Hippocampal formation (tissue), 2 donors: ENCODE measurements around the gene SULT1A2.
"Not testable (repeated sequence)": the region's sequence is repeated elsewhere in the genome, so short reads cannot be mapped to it uniquely, and the experiment has no call there.

Experiments
- DNase-seq, 2 donors: peaks; one replicate each; lab custom pipeline; 2025; lab: John Stamatoyannopoulos, UW

Gene SULT1A2

GRCh38 chr16:28609631-28610594 is 13.1 kb upstream of the SULT1A2 start, which contains the start of gene SULT1A1:
SULT1A1 (minus strand) TSS chr16:28610044; CDS start chr16:28608855, 1,189 bp downstream.
- DNase-seq: no peak

- not testable (repeated sequence) for DNase-seq
Measured at GRCh38 chr16:28608867-28609596, 12.2 kb upstream of the SULT1A2 start.

DNA sequence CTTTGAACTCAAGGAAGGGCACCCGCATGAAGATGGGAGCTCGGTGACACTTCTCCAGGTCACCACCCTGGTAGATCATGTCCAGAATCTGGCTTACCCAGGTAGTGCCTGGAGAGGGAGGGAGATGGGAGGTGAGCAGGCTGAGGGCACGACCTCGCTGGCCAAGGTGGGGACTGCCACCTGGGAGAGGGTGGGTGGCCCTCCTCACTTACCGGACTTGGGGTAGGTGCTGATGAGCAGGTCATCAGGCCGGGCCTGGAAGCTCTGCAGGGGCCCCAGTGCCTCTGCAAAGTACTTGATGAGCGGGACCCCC is 11.6 kb upstream of the SULT1A2 start:
- DNase-seq: not testable (repeated sequence)

DNA sequence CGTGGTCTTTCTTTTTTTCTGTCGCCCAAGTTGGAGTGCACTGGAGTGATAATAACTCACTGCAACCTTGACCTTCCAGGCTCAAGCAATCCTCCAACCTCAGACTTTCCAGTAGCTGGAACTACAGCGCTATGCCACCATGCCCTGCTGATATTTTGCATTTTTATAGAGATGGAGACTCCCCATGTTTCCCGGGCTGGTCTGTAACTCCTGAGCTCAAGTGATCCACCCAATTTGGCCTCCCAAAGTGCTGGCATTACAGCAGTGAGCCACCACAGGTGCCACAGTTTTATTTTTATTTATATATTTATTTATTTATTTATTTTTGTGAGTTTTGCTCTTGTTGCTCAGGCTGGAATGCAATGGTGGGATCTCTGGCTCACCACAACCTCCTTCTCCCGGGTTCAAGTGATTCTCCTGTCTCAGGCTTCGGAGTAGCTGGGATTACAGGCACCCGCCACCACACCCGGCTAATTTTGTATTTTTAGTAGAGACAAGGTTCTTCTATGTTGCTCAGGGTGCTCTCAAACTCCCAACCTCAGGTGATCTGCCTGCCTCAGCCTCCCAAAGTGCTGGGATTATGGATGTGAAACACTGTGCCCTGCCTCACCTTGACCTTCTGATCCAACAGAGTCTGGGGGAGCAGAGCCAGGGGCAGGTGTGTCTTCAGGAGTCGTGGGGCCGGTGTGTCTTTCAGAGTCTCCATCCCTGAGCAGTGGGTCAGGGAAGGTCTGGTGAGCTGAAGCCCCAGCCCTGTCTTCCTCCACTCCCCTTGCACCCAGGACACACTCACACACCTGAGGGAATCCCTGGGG is 11.0 kb upstream of the SULT1A2 start:
- not testable (repeated sequence) for DNase-seq

- DNase-seq: no peak
Measured at GRCh38 chr16:28607116-28607623, 10.3 kb upstream of the SULT1A2 start.

DNA sequence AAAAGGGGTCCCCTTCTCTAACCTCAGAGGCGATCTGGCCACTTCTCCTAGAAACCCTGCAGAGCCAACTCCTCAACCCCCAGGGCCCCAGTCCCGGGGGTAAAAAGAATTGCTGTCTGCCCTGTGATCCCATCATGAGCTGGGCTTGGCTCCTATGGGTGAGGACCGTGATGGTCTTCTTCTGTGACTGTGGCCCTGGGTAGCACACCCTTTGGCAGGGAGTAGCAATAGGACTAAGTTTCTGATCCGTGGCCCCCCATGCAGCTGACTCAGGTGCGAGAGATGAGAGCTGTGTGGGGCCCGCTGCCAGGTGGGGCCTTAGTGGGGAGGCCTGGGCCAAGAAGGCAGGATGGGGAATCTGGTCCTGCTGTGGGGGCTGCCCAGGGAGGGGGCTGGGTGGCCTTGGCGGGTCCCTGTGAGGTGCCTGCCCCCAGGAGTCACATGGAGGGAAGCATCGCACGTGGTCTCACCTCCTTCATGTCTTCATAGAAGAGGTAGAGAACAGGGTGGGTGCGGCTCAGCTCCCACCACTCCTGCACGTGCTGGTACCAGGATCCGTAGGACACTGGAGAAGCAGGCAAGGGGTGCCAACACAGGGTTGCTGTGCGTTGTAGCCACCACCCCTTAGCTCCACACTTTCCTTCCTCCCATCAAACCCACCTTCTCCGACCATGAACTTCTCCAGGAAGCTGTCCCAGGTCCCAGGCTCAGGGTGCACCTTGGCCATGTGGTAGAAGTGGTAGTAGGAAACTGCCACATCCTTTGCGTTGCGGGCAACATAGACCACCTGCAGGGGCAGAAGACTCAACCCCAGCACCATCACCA is 9.7 kb upstream of the SULT1A2 start:
- DNase-seq: no peak

- DNase-seq: no peak
Measured at GRCh38 chr16:28604186-28604565, 7.3 kb upstream of the SULT1A2 start.

DNA sequence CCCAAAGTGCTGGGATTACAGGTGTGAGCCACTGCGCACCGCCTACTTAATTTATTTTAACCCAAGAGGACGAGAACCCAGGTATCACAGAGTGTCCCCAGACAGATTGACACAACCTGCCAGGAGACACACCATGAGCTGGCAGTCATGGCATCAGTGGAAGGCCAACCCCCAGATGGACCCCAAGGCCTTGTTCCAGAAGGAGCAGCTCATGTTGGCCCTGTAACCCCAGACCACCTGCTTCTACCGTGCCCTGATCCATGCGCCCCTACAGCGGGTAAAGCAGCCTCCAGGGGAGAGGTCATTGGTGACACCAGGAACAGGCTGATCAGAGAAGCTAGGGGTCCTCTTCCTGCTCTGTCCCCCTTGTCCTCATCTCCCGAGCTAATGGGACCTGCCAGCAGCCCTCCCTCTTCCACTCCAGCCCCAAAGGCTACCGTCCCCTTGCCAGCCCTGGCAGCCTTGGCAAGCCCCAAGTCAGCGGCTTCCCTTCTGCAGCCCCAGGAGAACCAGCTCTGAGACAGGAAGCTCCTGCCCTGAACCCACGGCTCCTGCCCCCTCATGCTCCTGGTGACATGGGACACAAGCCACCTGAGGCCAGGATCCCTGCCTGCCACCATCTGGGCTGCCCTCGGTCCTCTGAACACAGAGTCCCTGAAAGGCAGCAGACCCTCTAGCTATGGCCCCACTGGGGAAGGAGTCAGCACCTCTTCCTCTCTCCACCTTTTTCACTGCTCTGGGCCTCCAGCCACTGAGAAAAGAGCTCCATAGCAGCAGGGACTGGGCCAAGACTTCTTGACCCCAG is 6.7 kb upstream of the SULT1A2 start:
- no peak for DNase-seq

GRCh38 chr16:28602529-28602928 is 5.7 kb upstream of the SULT1A2 start:
- DNase-seq: no peak

- DNase-seq: not testable (repeated sequence)
Measured at GRCh38 chr16:28602062-28602461, 5.2 kb upstream of the SULT1A2 start.

DNA sequence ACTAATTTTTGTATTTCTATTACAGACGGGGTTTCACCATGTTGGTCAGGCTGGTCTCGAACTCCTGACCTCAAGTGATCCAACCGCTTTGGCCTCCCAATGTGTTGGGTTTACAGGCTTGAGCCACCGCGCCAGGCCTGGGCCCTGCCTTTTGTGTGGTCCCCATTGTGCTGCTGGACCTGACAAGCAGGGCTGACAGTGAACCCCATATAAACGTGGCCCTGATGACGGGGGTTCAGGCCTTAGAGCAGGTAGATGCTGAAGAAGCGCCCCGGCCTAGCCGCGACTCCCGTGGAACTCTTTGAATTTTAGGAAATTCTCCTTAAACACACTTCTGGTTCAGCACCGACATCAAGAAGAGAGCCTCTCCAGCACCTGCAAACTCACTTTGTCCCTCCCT is 4.7 kb upstream of the SULT1A2 start:
- DNase-seq: not testable (repeated sequence)

- not testable (repeated sequence) for DNase-seq
Measured at GRCh38 chr16:28600965-28601364, 4.1 kb upstream of the SULT1A2 start.

DNA sequence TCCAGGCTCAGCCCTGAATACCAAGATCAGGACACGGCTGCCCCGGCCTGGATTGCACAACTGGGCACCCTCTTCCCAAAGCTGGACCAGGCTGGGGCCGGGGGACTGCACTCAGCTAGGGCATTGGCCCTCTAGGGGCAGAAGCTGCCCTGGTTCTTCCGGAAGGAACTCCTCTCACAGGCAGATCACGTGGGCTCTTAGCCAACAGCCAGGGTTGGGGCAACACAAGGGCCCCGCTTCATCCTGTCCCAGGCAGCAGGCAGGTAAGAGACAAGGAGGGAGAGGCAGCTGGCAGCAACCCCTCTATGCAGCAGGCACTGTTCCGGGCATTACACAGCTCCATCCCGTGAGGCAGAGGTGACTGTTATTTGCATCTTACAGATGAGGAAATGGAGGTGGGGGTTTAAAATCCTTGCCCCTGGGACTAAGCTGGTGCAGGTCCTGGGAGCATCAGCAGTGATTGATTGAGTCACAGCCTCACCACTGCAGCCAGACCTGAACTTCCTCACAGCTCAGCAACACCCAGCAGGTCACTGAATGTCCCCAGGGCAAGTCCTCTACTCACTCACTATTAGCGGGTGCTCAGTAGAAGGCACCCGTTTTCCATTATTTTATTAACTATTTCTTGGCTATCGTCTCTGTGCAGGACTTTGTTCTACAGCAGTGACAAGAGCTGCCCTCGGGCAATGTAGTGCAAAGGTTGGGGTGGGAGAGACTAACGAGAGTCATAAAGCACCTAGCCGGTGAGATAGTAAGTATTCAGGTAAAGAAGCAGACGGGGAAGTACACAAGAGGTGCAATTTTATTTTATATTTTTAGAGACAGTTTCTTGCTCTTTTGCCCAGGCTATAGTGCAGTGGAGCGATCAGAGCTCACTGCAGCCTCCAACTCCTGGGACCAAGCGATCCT is 2.8 kb upstream of the SULT1A2 start:
- DNase-seq: not testable (repeated sequence)

- no peak for DNase-seq
Measured at GRCh38 chr16:28597692-28598261, 927 bp upstream of the SULT1A2 start.

DNA sequence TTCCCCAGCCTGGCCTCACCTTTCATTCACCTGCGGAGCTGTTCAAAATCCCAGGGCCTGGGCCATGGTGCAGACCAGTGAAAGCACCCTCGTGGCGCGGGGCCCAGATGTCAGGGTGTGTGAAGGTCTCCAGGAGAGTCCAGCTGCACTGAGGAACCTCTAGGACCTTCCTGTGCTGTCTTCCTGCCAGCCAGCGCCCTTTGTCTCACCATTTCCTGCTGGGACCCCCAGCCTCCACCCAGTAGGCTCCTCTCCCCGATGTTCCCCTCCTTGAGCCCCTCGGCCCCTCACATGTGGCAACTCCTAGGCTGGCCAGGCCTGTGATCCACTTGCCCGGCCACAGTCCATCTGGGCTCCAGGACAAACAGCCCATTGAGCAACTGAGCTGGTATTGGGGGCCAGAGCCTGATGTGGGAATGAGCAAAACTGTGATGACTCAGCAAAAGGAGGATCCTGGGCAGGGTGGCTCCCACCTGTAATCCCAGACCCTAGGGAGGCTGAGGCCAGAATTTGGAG is 677 bp downstream of the SULT1A2 start:
- no peak for DNase-seq

- DNase-seq: not testable (repeated sequence)
Measured at GRCh38 chr16:28595451-28595850, 1.4 kb downstream of the SULT1A2 start.

GRCh38 chr16:28592979-28593553 is 3.8 kb downstream of the SULT1A2 start:
- no peak for DNase-seq

DNA sequence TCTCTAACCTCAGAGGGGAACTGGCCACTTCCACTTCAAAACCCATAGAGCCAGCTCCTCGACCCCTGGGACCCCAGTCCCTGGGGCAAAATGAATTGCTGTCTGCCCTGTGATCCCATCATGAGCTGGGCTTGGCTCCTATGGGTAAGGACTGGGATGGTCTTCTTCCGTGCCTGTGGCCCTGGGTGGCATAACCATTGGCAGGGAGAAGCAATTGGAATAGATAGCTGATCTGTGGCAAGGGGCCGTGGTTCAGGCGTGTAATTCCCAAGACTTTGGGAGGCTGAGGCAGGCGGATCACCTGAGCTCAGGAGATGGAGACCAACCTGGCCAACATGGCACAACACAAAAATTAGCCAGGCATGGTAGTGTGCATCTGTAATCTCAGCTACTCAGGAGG is 4.3 kb downstream of the SULT1A2 start:
- DNase-seq: no peak
